Stimulated activated CD4-positive, alpha-beta T cell treated with anti-CD3 and anti-CD28 coated beads, Interleukin-15, amount 100 ng/mL, for 48 hours (primary cell): ENCODE data around the gene TIE1.
A peak's percentile ranks its signal among the peaks of the same experiment; 100 is the strongest.

Source experiments
- DNase-seq, 2 donors: peaks; one replicate each; pipeline ENCODE4 v3.0.0-alpha.2; 2020; ENCODE audit warnings: low read depth in 2 of 2

The TIE1 gene

DNA sequence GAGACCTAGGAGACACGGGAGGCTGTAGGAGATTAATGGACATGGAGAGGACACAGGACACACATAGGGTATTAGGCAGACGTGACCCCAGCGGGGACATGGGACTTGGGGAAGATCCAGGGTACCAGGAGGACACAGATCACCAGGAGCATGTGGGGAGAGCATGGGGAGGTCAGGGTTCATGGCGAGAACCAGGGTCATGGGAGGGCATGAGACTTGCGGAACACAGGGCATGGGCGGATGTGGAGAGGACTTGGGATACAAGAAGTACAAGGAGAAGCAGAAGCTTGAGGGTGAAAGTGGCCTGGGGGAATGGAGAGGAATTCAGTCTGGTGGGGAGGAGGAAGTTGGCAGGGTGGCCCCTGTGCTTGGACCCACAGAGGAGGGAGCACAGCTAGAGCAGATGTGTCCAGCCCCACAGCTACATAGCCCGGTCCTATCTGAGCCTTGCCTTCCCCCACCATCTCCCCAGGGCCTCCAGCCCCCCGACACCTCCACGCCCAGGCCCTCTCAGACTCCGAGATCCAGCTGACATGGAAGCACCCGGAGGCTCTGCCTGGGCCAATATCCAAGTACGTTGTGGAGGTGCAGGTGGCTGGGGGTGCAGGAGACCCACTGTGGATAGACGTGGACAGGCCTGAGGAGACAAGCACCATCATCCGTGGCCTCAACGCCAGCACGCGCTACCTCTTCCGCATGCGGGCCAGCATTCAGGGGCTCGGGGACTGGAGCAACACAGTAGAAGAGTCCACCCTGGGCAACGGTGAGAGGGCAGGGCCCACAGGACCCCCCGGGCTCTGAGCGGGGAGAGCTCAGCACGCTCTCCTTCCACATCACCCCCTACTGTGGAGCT is 12.1 kb downstream of the TIE1 start:
- no peak for DNase-seq

DNA sequence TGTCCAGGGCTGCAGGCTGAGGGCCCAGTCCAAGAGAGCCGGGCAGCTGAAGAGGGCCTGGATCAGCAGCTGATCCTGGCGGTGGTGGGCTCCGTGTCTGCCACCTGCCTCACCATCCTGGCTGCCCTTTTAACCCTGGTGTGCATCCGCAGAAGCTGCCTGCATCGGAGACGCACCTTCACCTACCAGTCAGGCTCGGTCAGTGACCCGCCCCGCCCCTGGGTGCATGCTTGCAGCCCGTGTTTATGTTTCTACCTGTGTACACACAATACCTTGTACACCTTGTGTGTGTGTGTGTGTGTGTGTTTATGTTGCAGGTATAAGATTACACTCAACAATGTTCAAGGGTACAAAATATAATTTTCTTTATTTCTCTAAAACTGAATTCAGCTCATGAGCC is 13.0 kb downstream of the TIE1 start:
- DNase-seq, result no peak

DNA sequence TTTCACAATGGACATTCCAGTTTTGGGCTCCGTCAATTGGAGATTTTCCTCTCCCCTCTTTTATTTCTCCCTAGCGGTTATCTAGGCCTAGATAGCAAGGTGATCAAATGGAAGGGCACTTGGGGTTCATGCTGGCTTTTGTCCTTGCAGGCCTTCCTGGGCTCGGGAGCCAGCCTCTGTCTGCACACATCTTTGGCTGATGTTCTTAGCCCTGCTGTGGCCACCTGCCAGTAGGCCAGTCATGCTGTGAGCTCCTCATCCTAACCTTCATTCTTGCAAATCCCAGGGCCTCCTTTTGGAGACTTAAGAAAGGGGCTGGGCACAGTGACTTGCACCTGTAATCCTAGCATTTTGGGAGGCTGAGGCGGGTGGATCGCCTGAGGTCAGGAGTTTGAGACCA is 13.5 kb downstream of the TIE1 start:
- no peak for DNase-seq

DNA sequence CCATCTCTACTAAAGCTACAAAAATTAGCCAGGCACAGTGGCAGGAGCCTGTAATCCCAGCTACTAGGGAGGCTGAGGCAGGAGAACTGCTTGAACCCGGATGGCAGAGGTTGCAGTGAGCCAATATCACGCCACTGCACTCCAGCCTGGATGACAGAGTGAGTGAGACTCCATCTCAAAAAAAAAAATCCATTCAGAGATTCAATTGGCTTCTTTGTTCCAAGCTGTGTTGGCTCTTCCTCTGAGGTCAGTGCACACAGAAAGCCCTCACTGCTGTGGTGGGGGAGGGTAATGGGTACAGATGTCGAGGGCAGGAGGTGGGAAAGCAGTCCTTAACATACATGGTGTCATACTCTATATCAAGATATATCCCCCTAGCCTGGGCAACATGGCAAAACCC is 14.7 kb downstream of the TIE1 start:
- no peak for DNase-seq

DNA sequence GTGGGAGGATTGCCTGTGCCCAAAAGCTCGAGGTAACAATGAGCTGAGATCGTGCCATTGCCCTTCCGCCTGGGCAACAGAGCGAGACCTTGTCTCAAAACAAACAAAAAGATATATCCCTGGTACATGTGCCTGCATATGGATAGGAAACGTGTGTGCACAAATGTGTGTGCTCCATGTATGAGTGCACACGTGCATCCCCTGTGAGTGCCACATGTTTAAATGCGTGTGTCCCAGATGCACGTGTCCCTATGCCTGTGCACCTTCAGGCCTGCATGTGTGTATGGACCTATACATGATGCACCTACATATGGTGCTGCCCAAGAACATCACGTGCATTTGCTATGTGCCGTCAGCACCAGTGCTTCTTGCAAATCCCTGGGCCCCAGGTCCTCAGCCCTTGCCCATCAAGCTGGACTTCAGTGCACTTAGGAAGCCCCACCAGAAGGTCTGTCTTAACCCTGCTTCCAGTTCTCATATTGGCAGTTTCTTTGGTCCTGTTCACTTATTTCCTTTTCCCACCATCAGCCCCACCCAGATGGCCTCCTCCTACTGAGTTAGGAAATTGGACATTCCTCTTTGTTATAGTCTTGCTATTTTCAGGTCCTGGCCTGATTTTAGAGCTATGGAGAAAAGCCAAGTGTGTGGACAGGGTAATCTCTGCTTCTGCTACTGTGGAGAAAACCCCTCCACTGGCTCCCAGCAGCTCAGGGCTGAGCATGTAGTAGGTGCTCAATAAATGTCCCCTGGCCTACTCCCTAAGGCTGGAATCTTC is 15.4 kb downstream of the TIE1 start:
- no peak for DNase-seq

DNA sequence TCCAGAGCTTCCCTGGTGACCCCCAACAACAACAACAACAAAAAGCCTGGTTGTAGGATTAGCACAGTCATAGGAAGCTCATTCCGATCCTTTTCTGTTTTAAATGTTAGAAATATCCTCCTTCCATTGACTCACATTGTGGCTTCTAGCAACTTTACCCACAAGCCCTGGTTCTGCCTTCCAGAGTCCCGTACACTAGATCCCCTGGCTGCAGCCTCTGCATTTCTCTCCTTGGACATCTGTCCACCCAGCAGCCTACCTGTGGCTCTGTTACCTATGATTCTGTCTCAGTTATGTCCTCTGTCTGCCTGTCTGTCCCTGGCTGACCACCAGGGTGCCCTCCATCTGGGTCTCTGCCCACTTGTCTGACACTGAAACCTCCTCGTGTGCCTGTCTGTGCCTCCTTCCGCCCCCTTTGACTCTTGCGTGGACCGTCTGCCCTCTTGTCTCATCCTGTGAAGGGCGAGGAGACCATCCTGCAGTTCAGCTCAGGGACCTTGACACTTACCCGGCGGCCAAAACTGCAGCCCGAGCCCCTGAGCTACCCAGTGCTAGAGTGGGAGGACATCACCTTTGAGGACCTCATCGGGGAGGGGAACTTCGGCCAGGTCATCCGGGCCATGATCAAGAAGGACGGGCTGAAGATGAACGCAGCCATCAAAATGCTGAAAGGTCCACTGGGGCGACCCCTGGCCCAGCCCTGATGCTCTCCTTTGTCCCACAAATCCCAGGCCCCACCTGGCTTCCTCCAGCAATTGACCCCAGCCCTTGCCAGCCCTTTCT is 16.1 kb downstream of the TIE1 start:
- no peak for DNase-seq

DNA sequence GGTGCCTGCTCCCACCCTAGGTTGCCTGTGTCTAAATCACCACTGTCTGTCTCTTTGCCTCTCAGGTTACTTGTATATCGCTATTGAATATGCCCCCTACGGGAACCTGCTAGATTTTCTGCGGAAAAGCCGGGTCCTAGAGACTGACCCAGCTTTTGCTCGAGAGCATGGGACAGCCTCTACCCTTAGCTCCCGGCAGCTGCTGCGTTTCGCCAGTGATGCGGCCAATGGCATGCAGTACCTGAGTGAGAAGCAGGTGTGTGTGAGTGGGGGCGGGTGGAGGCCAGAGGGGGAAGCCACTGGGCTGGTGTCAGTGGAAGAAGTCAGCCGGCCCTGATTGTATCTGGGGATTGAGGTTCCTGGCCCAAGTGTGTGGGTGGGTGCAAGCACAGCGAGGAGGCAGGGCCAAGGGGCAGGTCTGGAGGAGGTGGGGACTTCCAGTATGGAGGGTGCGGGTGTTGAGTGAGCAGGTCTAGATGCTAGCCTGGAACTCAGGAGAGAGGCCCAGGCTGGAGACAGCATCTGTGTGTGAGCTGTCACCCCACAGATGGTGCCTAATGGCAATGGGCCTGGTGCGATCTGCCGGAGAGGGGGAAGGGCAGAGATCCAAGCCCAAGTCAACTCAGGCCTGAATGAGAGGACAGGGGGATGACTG is 17.2 kb downstream of the TIE1 start:
- DNase-seq, result no peak

DNA sequence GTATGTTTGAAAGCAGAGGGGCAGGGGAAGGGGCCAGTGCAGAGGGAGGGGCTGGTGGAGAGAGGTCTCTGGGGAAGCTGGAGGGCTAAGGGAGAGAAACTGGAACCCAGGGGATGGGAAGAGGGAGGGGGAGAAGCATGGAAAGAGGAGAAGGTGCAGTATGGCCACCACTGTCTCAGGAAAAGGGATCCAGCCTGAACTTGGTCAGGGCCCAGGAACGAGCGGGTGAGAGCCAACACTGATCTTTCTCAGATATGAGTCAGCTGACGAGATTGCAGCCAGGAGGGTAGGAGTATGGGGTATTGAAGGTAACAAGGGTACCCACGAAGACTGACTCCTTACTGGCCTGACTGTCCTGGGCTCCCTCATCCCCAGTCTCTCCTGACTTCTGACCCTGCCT is 18.0 kb downstream of the TIE1 start:
- DNase-seq, result no peak

DNA sequence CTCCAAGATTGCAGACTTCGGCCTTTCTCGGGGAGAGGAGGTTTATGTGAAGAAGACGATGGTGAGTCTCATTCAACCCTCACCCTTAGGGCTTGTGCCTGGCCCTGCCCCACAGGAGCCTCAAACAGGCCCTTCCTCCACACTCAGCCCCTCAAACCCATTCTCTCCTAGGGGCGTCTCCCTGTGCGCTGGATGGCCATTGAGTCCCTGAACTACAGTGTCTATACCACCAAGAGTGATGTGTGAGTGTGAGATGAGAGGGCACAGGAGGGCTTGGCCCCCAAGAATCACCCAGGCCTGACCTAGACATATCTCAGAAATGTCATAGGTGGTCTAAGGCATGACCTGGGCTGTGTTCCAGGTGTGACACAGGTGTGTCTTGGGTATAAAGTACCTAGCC is 18.5 kb downstream of the TIE1 start:
- no peak for DNase-seq

DNA sequence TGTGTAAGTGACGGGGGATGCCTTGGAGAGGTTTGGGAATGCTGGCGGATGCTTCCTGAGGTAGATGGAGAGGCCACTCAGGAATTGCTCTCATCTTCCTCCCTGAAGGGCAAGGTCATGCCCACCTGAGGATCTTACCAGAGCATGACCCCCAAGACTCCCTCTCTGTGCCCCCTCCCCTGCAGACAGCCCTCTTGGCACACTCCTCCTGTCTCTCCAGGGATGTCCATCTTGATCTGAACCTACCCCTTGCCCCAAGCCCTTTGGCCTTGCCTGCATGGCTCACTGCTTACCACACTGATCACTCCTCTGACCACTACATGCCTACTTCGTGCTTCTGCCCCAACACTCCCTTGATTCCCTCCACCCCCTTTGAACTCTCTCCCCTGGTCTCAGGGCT is 19.0 kb downstream of the TIE1 start:
- no peak for DNase-seq

DNA sequence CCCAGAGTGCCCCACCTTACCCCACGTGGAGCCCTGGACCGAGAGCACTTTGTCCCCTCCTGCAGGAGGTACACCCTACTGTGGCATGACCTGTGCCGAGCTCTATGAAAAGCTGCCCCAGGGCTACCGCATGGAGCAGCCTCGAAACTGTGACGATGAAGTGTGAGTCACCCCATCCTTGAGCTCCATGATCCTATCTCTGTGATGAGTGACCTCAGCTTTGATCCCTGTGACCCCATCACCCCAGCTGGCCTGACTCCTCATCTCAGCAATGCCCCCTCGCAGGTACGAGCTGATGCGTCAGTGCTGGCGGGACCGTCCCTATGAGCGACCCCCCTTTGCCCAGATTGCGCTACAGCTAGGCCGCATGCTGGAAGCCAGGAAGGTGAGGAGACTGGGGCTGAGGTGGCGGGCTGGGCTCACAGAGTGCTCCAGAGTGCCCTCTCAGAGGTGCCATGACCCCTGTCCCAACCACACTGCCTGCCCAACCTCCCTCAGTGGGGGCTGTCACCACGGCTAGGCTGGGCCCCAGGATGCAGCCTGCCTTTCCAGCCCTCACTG is 20.6 kb downstream of the TIE1 start:
- no peak for DNase-seq

DNA sequence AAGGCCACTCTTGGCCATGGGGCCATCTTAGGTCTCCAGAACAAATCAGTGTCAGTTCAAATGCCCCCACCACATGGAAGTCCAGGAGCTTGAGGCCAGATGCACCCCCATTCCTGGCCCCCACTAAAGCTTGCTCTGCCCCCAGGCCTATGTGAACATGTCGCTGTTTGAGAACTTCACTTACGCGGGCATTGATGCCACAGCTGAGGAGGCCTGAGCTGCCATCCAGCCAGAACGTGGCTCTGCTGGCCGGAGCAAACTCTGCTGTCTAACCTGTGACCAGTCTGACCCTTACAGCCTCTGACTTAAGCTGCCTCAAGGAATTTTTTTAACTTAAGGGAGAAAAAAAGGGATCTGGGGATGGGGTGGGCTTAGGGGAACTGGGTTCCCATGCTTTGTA is 21.7 kb downstream of the TIE1 start:
- no peak for DNase-seq

DNA sequence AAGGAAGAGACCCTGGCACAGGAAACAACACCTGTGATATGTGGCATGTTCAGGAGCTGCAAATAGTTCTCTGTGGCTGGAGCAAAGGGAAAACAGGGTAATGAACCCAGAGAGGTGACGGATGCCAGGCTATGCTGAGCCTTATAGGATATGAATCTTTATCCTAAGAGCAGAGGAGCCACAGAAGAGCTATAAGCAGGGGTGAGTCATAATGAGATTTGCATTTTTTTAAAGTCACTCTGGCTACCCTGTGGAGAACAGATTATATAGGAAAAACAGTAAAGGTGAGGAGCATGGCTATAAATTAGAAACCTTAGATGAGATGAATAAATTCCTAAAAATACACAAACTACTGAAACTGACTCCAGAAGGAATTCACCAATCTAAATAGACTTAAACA is 24.0 kb downstream of the TIE1 start:
- DNase-seq, result no peak

DNA sequence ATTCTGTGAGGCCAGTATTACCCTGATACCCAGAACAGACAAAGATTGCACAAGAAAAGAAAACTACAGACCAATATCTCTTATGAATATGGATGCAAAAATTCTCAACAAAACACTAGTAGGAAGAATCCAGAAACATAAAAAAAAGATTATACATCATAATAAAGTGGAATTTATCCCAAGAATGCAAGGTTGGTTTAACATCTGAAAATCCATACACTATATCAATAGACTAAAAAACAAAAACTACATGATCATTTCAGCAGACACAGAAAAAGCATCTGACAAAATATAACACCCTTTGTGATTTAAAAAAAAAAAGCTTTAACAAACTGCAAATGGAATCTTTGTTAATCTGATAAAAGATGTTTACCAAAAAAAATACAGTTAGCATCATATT is 24.6 kb downstream of the TIE1 start:
- DNase-seq, result no peak

DNA sequence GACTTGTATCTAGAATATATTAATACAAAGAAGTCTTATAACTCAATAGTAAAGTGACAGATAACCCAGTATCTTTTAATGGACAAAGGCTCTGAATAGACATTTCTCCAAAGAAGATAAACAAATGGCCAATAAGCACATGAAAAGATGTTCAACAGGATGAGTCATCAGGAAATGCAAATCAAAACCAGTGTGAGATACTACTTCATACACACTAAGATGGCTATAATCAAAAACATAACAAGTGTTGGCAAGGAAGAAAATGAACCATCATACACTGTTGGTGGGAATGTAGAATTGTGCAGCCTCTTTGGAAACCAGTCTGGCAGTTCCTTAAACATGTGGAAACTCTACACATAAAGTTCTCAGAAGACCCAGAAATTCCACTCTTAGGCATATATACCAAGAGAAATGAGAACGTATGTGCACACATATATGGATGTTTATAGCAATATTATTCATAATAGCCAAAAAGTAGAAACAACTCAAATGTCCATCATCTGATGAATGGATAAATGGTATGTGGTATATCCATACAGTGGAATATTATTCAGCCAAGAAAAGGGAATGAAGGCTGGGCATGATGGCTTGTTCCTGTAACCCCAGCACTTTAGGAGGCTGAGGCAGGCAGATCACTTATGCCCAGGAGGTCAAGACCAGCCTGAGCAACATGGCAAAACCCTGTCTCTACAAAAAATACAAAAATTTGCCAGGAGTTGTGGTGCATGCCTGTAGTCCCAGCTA is 26.9 kb downstream of the TIE1 start:
- DNase-seq, result no peak

DNA sequence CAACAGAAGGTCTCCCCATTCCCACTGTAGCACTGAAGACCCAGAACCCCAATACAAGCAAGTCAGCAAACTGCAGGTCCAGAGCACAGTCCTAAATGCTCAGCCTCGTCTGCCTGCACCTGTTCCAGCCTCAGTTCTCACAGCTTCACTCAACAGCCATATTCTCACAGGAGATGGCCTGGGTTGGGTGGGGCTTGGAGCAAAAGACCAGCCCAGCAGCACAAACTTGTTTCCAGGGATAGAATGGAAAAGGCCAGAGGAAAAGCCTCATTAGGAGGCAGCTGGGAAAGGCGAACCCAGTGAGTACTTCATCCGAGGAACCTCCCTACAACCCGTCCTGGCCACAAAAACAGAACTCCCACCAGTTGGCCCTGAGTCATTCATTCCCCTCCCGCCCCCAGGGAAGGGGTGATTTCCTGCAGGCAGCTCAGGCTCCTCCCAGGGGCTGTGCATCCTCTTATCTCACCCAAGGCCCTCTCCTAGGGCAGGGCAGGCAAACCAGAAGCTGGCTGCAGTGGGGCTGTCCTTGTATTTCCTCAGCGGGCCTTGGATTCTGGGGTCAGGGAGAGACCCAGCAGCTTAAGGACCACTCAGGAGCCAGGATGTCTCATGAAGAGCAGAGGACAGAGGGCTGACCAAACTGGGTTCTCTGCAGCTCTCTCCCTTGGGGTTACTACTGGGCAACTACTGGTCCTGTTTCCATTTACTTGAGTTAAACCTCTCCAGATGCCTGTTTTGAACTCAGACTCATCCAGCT is 29.4 kb downstream of the TIE1 start:
- DNase-seq, result peak; percentile 63 to 65

DNA sequence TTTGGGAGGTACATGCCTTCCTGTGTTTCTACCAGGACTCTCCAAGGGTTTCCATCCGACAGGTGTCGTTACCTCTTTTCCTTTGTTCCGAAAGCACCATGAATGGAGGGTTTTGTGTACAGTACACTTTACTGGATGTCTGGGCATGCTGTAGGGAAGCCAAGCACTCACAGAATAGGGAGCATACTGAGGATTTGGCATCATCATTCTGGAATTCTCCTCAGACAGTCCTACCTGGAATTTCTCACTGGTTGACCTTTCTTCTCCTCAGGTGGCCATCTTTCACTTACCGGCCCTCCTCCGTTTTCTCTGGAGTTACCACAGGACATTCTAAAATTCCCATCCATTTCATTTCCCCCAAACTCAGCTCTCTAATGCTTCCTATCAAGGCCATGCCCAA is 30.9 kb downstream of the TIE1 start:
- no peak for DNase-seq

DNA sequence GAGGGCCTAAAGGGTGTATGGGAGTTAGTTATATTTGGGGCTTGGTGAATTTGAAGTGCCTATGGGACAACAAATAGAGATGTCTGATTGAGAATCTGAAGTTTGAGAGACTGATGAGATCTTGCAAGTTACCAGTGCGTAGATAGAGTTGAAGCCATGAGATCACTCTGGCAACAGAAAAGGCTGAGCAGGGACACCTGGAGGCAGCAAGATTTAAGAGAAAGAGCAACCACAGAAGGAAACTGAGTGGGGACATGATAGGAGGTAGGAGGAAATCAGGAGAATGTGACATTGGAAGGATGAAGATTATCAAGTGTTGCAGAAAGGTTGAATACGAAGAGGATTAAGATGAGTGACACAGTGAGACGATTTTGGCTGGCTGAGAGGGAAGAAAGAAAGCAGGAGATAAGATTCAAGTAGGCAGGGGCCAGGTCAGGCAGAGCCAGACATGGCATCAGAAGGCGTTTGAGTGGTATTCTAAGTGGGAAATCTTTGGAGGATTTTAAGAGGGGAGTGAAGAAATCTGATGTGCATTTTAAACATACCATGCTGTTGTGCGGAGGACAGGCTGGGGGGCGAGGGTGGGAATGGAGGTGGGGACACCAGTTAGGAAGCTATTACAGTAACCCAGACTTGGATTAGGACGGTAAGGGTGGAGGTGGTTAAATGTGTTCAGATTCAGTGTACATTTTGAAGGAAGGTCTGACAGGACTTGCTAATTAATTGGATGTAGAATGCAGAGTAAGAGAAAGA is 33.8 kb downstream of the TIE1 start:
- no peak for DNase-seq

DNA sequence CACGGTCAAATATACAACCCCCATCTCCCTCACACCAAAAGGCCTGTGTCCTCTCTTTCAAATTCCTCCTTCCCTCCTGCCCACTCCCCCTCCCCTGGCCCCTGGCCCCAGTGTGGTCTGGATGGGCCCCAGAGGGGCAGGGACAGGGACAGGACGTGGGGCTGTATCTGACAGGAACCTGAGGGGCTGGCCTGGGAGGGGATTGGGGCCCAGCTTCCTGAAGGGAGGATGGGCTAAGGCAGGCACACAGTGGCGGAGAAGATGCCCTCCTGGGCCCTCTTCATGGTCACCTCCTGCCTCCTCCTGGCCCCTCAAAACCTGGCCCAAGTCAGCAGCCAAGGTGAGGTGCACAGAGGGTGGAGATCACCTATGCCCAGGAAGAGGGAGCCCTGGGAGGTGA is 36.8 kb downstream of the TIE1 start, which contains the start of gene MPL:
Gene MPL, plus strand, starts transcription at position 231 of the 400 bp plus-strand sequence. Its CDS starts 31 bp downstream, at position 262.
- no peak for DNase-seq
